ELF-1 (cell line): ENCODE measurements around the gene KCNE4.

Experiments
- DNase-seq: peaks from one replicate; pipeline ENCODE4 v3.0.0-alpha.2; 2016; ENCODE audit warnings: low read depth, low spot score

KCNE4 gene

GRCh38 chr2:223086370-223086981, 34.5 kb downstream of the KCNE4 start:
- no peak for DNase-seq

GRCh38 chr2:223087466-223087865, 35.5 kb downstream of the KCNE4 start:
- no peak for DNase-seq

GRCh38 chr2:223088866-223089265, 36.9 kb downstream of the KCNE4 start:
- DNase-seq, result peak; percentile 32

GRCh38 chr2:223090039-223090438, 38.0 kb downstream of the KCNE4 start:
- no peak for DNase-seq

- no peak for DNase-seq
These were observed 38.7 kb downstream of the KCNE4 start for GRCh38 chr2:223090540-223091235.

- no peak for DNase-seq
These were observed 40.7 kb downstream of the KCNE4 start for GRCh38 chr2:223092667-223093066.

GRCh38 chr2:223093436-223094241, 41.6 kb downstream of the KCNE4 start:
- DNase-seq, result peak; percentile 53

GRCh38 chr2:223095207-223095606, 43.2 kb downstream of the KCNE4 start:
- DNase-seq, result no peak

GRCh38 chr2:223096235-223096970, 44.4 kb downstream of the KCNE4 start:
- DNase-seq, result no peak

GRCh38 chr2:223097888-223098383, 45.9 kb downstream of the KCNE4 start:
- no peak for DNase-seq

- no peak for DNase-seq
These were observed 47.6 kb downstream of the KCNE4 start for GRCh38 chr2:223099561-223099960.

- peak; percentile 23 for DNase-seq
These were observed 48.1 kb downstream of the KCNE4 start for GRCh38 chr2:223100061-223100511.

- peak; percentile 88 for DNase-seq
These were observed 49.5 kb downstream of the KCNE4 start for GRCh38 chr2:223101340-223102039.

- DNase-seq, result no peak
These were observed 50.0 kb downstream of the KCNE4 start for GRCh38 chr2:223102040-223102400.

GRCh38 chr2:223102450-223102849, 50.5 kb downstream of the KCNE4 start:
- DNase-seq, result no peak

- no peak for DNase-seq
These were observed 52.5 kb downstream of the KCNE4 start for GRCh38 chr2:223104336-223105132.
